CD4-positive, alpha-beta T cell treated with Interleukin-12 subunit alpha and Interleukin-12 subunit beta, for 1 hour (primary cell): ENCODE measurements around the gene AP5M1.
"Not testable (repeated sequence)": the region's sequence is repeated elsewhere in the genome, so short reads cannot be mapped to it uniquely, and the experiment has no call there.

ENCODE experiments used
- DNase-seq: peaks from one replicate; pipeline ENCODE4 v3.0.0-alpha.2; 2020

Gene AP5M1

GRCh38 chr14:57291692-57292647 lies 23.2 kb downstream of the AP5M1 start:
- DNase-seq = no peak

GRCh38 chr14:57293866-57294837 lies 25.4 kb downstream of the AP5M1 start:
- no peak for DNase-seq

GRCh38 chr14:57295239-57295638 lies 26.5 kb downstream of the AP5M1 start:
- no peak for DNase-seq

GRCh38 chr14:57297852-57298251 lies 29.1 kb downstream of the AP5M1 start:
- no peak for DNase-seq

- no peak for DNase-seq
Measured at GRCh38 chr14:57299511-57299910, 30.7 kb downstream of the AP5M1 start.

GRCh38 chr14:57302883-57303282 lies 34.1 kb downstream of the AP5M1 start:
- no peak for DNase-seq

GRCh38 chr14:57314396-57315089 lies 45.8 kb downstream of the AP5M1 start:
- DNase-seq = no peak

GRCh38 chr14:57317248-57317833 lies 48.6 kb downstream of the AP5M1 start:
- DNase-seq = peak; percentile 75

GRCh38 chr14:57319636-57320192 lies 50.9 kb downstream of the AP5M1 start:
- DNase-seq = no peak

- no peak for DNase-seq
Measured at GRCh38 chr14:57323721-57324120, 55.0 kb downstream of the AP5M1 start.

- DNase-seq = no peak
Measured at GRCh38 chr14:57326253-57326652, 57.5 kb downstream of the AP5M1 start.

GRCh38 chr14:57329833-57330232 lies 61.1 kb downstream of the AP5M1 start:
- no peak for DNase-seq

GRCh38 chr14:57332475-57332874 lies 63.7 kb downstream of the AP5M1 start:
- DNase-seq = not testable (repeated sequence)

- not testable (repeated sequence) for DNase-seq
Measured at GRCh38 chr14:57333726-57334125, 65.0 kb downstream of the AP5M1 start.

GRCh38 chr14:57343545-57344297 lies 75.0 kb downstream of the AP5M1 start:
- not testable (repeated sequence) for DNase-seq

GRCh38 chr14:57345106-57345505 lies 76.3 kb downstream of the AP5M1 start:
- no peak for DNase-seq

GRCh38 chr14:57346741-57347140 lies 78.0 kb downstream of the AP5M1 start:
- no peak for DNase-seq
